Mesenchymal stem cell (in vitro differentiated cells and primary cell): ENCODE measurements around the gene RPL10A.

ENCODE experiments used
- DNase-seq: peaks from one replicate; pipeline ENCODE4 v3.0.0-alpha.2; 2013
- H2AFZ ChIP-seq: one replicate; pipeline ENCODE4 v1.6.1; 2013; ENCODE audit warnings: low read depth, mild to moderate bottlenecking, control low read depth, inconsistent platforms, low read length, moderate library complexity
- H2AK5ac ChIP-seq: 2 replicates; pipeline ENCODE4 v1.6.1; 2013; ENCODE audit warnings: low read length, moderate library complexity, mild to moderate bottlenecking, inconsistent platforms; ENCODE audit not compliant: severe bottlenecking
- H2BK120ac ChIP-seq: one replicate; pipeline ENCODE4 v1.6.1; 2013; ENCODE audit warnings: low read depth, mild to moderate bottlenecking, inconsistent platforms, low read length, moderate library complexity
- H2BK12ac ChIP-seq, 2 experiments: one replicate each; pipeline ENCODE4 v1.6.1; 2013; ENCODE audit warnings: inconsistent platforms in 2 of 2, low read length in 2 of 2, mild to moderate bottlenecking in 2 of 2, moderate library complexity in 2 of 2, control low read depth in 1 of 2
- H2BK15ac ChIP-seq: one replicate; pipeline ENCODE4 v1.6.1; 2013; ENCODE audit warnings: mild to moderate bottlenecking, low read depth, inconsistent platforms; ENCODE audit not compliant: poor library complexity, severe bottlenecking
- H2BK5ac ChIP-seq: 2 replicates; pipeline ENCODE4 v1.6.1; 2013; ENCODE audit warnings: low read depth, mild to moderate bottlenecking, low read length, control low read depth, inconsistent platforms; ENCODE audit not compliant: poor library complexity, severe bottlenecking
- H3K14ac ChIP-seq, 2 experiments: one replicate each; pipeline ENCODE4 v1.6.1; 2013; ENCODE audit warnings: inconsistent platforms in 2 of 2, low read length in 2 of 2, control low read depth in 1 of 2, mild to moderate bottlenecking in 1 of 2, moderate library complexity in 1 of 2
- H3K18ac ChIP-seq, 2 experiments: one replicate each; pipeline ENCODE4 v1.6.1; 2013; ENCODE audit warnings: inconsistent platforms in 2 of 2, low read length in 2 of 2, control low read depth in 1 of 2, low read depth in 1 of 2, mild to moderate bottlenecking in 1 of 2
- H3K23ac ChIP-seq, 2 experiments: one replicate each; pipeline ENCODE4 v1.6.1; 2013; ENCODE audit warnings: inconsistent platforms in 2 of 2, low read length in 2 of 2, mild to moderate bottlenecking in 2 of 2, moderate library complexity in 2 of 2, control low read depth in 1 of 2
- H3K27ac ChIP-seq: 2 replicates; pipeline ENCODE4 v1.5.1; 2013; ENCODE audit warnings: mild to moderate bottlenecking, moderate library complexity, low read length, control low read depth, inconsistent platforms; ENCODE audit not compliant: poor library complexity, severe bottlenecking
- H3K27me3 ChIP-seq, 2 experiments: 2 replicates each; pipeline versions ENCODE4 v1.6.1 to v1.7.0; 2013; ENCODE audit warnings: low read length in 2 of 2, mild to moderate bottlenecking in 2 of 2, moderate library complexity in 2 of 2, control low read depth in 1 of 2, inconsistent platforms in 1 of 2; ENCODE audit not compliant: control insufficient read depth in 1 of 2, insufficient read depth in 1 of 2
- H3K36me3 ChIP-seq, 2 experiments: 2 replicates each; pipeline versions ENCODE4 v1.6.1 to v1.7.0; 2013; ENCODE audit warnings: low read length in 2 of 2, control low read depth in 1 of 2, inconsistent platforms in 1 of 2, low read depth in 1 of 2, mild to moderate bottlenecking in 1 of 2; ENCODE audit not compliant: insufficient read depth in 2 of 2, control insufficient read depth in 1 of 2
- H3K4ac ChIP-seq, 2 experiments: one replicate each; pipeline ENCODE4 v1.6.1; 2013; ENCODE audit warnings: inconsistent platforms in 2 of 2, low read length in 2 of 2, mild to moderate bottlenecking in 2 of 2, moderate library complexity in 2 of 2, control low read depth in 1 of 2, low read depth in 1 of 2
- H3K4me1 ChIP-seq: 2 replicates; pipeline ENCODE4 v1.6.1; 2013; ENCODE audit warnings: low read depth, low read length, control low read depth; ENCODE audit not compliant: control insufficient read depth, insufficient read depth
- H3K4me2 ChIP-seq: 2 replicates; pipeline ENCODE4 v1.6.1; 2013; ENCODE audit warnings: low read length, mild to moderate bottlenecking, inconsistent platforms; ENCODE audit not compliant: poor library complexity, severe bottlenecking
- H3K4me3 ChIP-seq, 2 experiments: 2 replicates each; pipeline versions ENCODE4 v1.5.1 to v1.7.0; 2013; ENCODE audit warnings: low read length in 2 of 2, mild to moderate bottlenecking in 2 of 2, control low read depth in 1 of 2, low read depth in 1 of 2; ENCODE audit not compliant: insufficient read depth in 1 of 2
- H3K79me1 ChIP-seq: replicated peaks from 2 replicates; pipeline ENCODE4 v1.6.1; 2013; ENCODE audit warnings: mild to moderate bottlenecking, control low read depth, low read length, inconsistent platforms; ENCODE audit not compliant: poor library complexity, severe bottlenecking
- H3K9ac ChIP-seq: 2 replicates; pipeline ENCODE4 v1.7.0; 2013; ENCODE audit warnings: mild to moderate bottlenecking, low read length, moderate library complexity
- H3K9me3 ChIP-seq: 2 replicates; pipeline ENCODE4 v1.7.0; 2013; ENCODE audit warnings: mild to moderate bottlenecking, low read length; ENCODE audit not compliant: control insufficient read depth
- H4K8ac ChIP-seq: one replicate; pipeline ENCODE4 v1.6.1; 2013; ENCODE audit warnings: inconsistent platforms, mild to moderate bottlenecking, low read length, moderate library complexity
- H4K91ac ChIP-seq: one replicate; pipeline ENCODE4 v1.6.1; 2013; ENCODE audit warnings: mild to moderate bottlenecking, low read length, inconsistent platforms
- WGBS: methylation state at CpG from one replicate; pipeline ENCODE4 v1.1.7; 2013; ENCODE audit warnings: mixed read lengths; 5-methylcytosine and 5-hydroxymethylcytosine counted together

The RPL10A gene

DNA sequence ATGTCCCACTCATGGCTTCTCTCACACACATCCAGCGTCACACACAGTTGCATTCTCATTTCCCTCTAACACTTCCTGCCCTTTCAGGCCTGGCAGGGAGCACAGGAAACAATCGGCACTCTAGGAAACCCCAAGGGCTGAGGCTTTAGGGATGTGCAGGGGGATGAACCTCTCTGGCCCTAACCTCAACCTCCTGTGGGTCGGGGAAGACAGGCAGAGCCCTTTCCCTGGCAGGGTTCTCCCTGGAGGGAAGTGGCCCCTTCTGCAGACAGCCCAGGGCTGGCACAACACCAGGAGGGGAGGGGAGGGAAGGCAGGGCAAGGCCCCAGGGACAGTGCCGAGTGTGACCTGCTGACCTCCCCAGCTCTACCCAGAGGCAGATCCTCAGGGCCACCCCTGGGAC is 26.0 kb downstream of the RPL10A start:
- Histone ChIP-seq H3K14ac (peak overlapping the region in 1 of 2 experiments; percentile 76), H2BK12ac (peak overlapping the region in 1 of 2 experiments; percentile 81), H3K23ac (no peak overlapping the region), H3K4me1 (peaks cover 70% of the 10 kb centered on the region), H3K4me2 (peak overlapping the region; percentile 52), H4K8ac (no peak overlapping the region), H3K79me1 (peaks cover 8% of the 10 kb centered on the region), H2BK120ac (no peak overlapping the region), H2AK5ac (peak overlapping the region; percentile 14), H3K27me3 (no peaks in the 10 kb centered on the region), H2AFZ (no peak overlapping the region), H3K4me3 (peak overlapping the region in 1 of 2 experiments; percentile 40), H4K91ac (peak overlapping the region; percentile 58), H3K4ac (peak overlapping the region in 1 of 2 experiments; percentile 64), H3K18ac (peak overlapping the region; percentile 9 to 40), H2BK15ac (no peak overlapping the region), H3K9me3 (no peaks in the 10 kb centered on the region), H2BK5ac (no peak overlapping the region), H3K9ac (peak overlapping the region; percentile 24), H3K36me3 (peaks cover 0 to 12% of the 10 kb centered on the region in 2 experiments), H3K27ac (peak overlapping the region; percentile 3)
- 14% methylated on average over 3 of the region's 4 CpGs for WGBS
- peak; percentile 52 for DNase-seq

DNA sequence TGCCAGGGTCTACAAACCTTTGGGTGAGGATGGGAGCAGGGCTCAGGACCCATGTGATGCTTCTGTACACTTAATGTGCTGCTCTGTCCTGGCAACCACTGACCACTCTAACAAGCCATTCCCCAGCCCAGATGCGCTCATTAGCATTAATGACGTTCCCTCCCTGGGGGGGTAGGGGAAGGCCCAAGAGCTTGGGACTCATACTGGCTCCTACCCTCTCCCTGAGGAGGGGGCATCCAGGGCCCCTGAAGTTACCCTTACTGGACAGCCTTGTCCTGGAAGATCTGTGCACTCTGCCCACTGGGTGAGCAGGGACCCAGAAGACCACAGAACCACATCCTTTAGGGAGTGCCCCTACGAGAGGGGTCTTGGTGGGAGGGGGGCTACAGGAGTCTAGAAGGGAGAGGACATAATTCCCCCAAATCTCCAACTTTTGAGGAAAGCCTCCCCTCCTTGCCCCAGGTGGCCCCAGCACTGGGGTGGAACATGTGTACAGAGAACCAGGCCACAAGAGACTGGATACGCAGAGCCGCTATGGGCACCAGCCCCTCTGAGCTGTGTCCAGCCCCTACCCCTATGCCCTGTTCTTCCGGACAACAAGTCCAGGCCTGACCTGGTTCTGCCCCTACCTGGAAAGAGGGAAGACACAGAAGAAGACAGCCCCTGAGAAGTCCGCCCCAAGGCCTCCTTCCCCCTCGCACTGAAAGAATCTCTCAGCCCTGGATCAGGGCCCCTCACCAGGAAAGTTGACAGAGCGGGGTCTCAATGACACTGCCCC is 27.2 kb downstream of the RPL10A start:
- Histone ChIP-seq H2BK12ac (peak overlapping the region in 1 of 2 experiments; percentile 29), H2BK120ac (peak overlapping the region; percentile 65), H3K4me2 (peak overlapping the region; percentile 89), H3K4me3 (peak overlapping the region; percentile 76 to 85), H3K36me3 (peaks cover 0 to 12% of the 10 kb centered on the region in 2 experiments), H2AFZ (no peak overlapping the region), H3K27ac (peak overlapping the region; percentile 78), H3K9ac (peak overlapping the region; percentile 91), H3K14ac (peak overlapping the region in 1 of 2 experiments; percentile 38), H3K9me3 (no peaks in the 10 kb centered on the region), H3K18ac (peak overlapping the region; percentile 74 to 92), H2BK5ac (no peak overlapping the region), H4K8ac (peak overlapping the region; percentile 83), H3K4me1 (peaks cover 66% of the 10 kb centered on the region), H2AK5ac (peak overlapping the region; percentile 50), H3K79me1 (peaks cover 8% of the 10 kb centered on the region), H3K4ac (peak overlapping the region in 1 of 2 experiments; percentile 98), H3K27me3 (no peaks in the 10 kb centered on the region), H4K91ac (no peak overlapping the region), H3K23ac (no peak overlapping the region), H2BK15ac (peak overlapping the region; percentile 87)
- 51% methylated on average over 9 of the region's 9 CpGs for WGBS
- DNase-seq: peak; percentile 78

DNA sequence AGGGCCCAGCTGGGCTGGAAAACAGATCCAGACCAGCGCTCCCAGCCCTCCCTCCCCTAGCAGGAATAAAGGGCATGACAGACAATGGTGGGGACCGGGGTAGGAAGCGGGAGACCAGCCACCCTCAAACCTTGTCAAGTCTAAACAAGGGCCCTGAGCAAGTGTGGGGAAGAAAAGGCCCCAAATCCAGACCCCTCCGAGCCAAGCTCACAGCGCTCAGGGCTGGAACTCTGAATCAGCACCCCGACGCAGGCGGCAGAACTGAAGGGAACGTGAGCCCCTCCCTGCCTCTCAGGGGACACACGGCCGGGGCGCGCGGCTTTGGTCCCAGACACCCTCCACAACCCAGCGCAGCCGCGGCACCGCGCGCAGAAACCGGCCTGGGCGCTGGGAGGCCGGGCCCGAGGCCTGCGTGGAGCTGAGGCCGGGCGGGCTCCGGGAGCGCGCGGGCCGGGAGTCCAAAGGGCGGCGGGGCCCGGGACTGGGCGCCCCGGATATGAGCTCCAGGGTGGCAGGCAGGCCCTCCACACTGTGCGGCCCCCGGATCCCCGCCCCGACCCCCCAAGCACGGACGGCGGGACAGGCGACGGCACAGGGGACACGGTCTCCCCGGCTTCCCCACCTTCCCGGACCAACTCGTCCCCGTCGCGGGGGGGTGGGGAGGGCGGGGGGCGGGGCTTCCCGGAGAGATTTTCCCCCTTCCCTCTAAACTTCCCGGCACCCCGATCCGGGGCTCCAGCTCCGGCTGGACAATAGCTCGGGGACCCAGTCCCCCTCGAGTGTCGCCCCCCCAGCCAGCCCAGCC is 28.0 kb downstream of the RPL10A start:
- Histone ChIP-seq H3K9me3 (no peaks in the 10 kb centered on the region), H3K18ac (peak overlapping the region; percentile 74 to 92), H3K4me1 (peaks cover 63% of the 10 kb centered on the region), H2BK5ac (peak overlapping the region; percentile 85), H2BK15ac (peak overlapping the region; percentile 91), H3K4me3 (peak overlapping the region; percentile 76 to 85), H2AK5ac (peak overlapping the region; percentile 38), H2BK12ac (peak overlapping the region in 1 of 2 experiments; percentile 59), H2BK120ac (peak overlapping the region; percentile 87), H4K91ac (peak overlapping the region; percentile 76), H2AFZ (no peak overlapping the region), H3K9ac (peak overlapping the region; percentile 91), H4K8ac (no peak overlapping the region), H3K14ac (peak overlapping the region; percentile 77 to 97), H3K4ac (peak overlapping the region; percentile 84 to 98), H3K27ac (peak overlapping the region; percentile 78), H3K79me1 (peaks cover 8% of the 10 kb centered on the region), H3K36me3 (peaks cover 0 to 12% of the 10 kb centered on the region in 2 experiments), H3K23ac (peak overlapping the region in 1 of 2 experiments; percentile 43), H3K4me2 (peak overlapping the region; percentile 89), H3K27me3 (no peaks in the 10 kb centered on the region)
- 3% methylated on average over 6 of the region's 63 CpGs for WGBS
- DNase-seq: no peak
